ENCODE measurements around the gene FGF12.

Gene FGF12

DNA sequence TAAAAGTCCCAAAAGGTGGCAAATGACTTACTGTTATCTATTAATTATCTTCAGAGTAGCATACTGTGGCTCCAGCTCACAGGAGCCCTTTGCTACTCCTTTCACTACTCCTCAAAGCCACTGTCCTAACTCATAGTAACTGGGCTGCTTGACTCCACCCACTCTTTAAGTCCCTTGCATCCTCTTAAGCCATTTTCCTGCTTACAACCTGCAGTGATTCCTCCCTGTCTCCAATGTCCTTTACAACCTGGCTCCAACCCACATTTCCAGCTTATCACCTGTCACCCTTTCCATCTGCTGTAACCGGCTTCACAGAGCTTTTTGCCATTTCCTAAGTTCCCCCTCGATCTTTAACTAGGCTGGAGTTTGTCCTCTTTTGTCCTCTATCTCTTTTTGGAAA, 388.1 kb downstream of the FGF12 start:
- no peak for DNase-seq (ENCODE audit: low read depth)

DNA sequence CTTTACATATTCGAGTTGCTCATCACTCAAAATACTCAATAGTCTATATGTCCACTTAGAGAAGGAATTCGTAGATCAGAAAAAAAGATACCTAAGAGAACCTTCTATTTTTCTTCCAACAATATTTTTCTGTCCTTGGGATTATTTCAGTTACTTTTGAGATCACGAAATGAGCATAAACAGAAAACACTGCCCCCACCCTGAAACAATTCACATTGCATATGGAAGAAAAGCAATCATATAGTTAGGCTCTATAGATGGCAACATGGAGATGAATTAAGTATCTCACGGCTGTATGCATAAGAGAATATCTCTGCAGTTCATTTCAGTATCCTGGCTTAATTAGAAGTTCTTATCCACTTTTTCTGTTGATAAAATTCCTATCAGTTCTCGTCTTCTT, 391.1 kb downstream of the FGF12 start:
- no peak for DNase-seq (ENCODE audit: low read depth)

DNA sequence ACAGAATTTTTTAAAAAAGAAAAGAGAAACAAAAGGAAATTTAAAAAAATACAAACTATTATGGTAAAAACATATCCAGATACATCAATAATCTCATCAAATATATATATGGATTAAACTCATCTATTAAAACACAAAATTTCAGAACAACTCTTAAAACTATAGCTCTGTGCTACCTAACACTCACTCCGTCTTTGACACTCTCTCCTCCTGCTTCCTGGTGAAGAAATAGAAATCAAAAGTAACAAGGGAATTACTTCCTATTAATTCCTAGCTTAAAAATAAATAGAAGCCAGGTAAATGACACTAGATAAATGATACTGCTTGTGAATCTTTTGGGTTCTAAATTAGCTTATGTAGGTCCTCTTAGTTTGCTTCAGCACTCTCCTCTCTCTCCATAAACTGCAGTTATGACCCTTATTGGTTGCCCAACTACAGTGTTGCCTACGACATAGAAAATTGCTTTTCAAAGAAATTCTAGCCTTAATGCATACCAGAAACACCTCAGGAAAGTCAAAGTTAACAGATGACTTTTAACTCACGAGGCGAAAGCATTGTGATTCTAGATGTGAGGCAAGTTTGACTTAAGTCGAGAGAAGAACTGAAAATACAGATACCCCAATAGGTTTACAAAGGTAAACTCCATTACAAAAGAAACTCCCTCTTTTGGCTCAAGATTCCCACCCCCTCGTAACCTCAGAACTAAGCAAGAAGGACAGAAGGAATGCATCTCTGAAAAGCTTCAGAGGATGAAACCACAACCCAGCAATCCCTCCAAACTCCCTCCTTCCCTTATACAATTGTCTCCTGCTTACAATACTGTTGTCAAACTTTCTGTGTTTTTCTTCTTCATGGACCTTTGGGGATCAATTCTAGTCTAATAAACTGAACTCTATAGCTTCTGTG, 394.7 kb downstream of the FGF12 start:
- no peak for DNase-seq (ENCODE audit: low read depth)

DNA sequence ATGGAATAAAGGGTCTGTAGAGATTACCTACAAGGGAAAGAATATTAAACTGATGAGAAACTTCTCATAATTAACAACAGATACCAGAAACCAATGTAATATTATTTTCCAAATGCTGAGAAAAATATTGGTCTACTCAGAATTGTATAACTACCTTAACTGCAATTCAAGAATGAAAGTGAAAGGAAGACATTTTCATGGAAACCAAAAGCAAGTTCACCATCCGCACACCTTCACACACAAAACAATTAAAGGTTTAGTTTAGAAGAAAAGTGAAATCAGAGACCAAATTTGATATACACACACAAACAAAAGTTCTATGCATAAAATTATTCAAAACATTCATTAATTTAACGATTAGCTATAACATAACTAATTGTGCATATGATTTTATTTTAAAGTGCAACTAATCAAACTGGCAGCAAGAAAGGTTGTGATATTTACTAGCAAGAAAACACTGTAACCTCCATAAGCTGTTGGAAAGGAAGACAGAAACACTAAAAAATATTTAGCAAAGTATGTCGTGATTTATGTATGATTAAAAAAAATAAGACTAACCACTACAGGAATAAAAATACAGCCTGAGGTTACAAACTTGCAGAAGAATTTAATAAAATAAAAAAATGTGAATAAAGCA, 395.5 kb downstream of the FGF12 start:
- no peak for DNase-seq (ENCODE audit: low read depth)

DNA sequence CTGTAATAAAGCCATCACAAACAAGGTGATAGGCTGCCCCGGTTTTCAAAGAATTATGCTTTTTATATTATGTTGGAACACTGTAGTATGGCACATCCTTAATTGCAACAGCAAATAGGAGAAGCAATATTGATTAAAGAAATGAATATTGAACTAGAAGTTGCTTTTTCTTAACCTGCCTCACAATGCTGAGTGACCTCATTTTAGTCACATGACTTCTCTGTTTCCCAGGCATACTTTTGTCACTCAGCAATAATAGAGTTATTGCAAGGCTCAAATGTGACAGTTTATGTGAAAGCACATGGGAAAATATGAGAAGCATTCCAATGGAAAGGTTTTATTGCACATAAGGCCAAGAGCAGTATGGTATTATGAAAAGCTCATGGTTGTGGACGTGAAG, 400.7 kb downstream of the FGF12 start:
- DNase-seq (ENCODE audit: low read depth), result no peak

DNA sequence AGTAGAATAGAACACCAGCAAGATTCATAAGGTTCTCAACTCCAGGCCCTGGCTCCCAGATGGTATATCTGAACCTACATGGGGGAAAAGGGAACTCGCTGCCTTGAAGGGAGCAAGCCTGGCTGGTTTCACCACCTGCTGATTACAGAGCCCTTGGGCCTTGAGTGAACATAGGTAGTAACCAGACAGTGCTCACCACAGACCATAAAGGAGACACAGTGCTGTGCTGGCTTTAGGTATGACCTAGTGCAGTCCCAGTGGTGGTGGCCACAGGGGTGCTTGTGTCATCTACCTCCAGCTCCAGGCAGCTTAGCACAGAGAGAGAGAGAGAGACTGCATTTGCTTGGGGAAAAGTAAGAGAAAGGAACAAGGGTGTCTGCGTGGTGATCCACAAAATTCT, 409.8 kb downstream of the FGF12 start:
- no peak for DNase-seq (ENCODE audit: low read depth)

DNA sequence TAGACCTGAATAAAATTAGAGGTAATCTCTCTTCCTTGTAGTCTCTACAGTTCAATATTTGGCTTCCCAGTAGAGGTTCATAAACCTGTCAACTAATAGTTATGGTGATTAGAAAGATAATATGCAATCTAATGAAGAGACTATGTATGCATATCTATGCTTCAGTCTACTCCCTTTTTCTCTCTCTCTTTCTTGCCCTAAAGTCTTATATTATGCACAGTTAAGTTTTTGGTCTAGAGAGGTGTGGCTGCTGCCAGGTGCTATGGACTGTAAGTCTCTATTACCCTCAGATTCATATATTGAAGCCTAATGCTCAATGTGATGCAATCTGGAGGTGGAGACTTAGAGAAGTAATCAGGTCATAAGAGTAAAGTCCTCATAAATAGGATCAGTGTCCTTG, 413.7 kb downstream of the FGF12 start:
- no peak for DNase-seq (ENCODE audit: low read depth)

DNA sequence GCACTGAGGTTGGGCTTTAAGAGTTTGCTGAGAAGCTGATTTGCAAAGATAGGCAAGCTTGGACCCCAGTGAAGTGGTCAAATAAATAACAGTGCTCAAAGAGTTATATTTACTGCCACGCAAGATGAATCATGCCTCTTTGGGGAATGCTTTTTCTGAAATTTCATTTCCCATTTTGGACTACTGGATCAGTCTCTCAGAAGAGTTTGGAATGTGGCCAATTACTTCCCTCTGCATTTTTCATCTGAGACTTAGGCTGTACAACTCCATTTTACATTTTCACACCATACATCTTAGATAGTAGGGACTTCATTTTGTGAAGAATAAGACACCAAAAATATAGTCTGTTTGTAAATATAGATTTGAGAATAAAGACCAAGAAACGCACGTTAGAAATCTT, 419.7 kb downstream of the FGF12 start:
- DNase-seq (ENCODE audit: low read depth), result no peak

DNA sequence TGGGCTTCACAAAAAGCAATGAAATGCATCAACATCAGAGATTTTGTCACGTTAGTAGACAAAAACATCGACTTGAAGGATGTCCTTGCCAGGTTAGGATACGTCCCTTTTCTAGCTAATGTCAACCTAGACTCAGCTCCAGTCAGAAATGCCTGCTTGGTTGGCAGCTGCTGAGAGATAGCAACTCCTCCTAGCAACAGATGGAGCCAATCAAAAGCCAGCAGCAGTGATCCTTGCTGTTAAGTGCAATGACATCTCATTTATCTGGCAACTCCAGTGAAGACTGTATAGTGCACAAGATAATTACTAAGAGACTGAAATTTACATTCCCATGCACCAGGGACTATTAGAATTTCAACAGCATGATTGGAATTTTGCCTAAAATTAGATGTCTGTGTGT, 424.1 kb downstream of the FGF12 start:
- DNase-seq (ENCODE audit: low read depth), result no peak

DNA sequence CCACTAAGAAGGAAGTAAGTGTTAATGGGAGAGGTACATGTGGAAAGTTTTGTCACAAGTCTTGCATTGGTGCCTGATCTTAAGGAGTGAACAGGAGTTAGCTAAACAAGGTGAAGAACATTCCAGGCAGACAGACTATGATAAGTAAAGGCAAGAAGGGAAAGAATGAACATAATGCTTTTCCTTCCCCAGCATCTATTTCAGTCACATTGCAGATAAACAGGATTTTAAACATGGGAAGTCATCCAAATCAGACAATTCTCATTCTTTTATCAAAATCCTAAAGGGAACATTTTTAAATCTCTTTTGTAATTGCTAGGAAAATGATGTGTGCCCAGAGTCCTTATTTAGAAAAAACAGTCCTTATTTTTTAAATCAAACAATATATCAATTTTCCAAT, 424.6 kb downstream of the FGF12 start:
- no peak for DNase-seq (ENCODE audit: low read depth)

DNA sequence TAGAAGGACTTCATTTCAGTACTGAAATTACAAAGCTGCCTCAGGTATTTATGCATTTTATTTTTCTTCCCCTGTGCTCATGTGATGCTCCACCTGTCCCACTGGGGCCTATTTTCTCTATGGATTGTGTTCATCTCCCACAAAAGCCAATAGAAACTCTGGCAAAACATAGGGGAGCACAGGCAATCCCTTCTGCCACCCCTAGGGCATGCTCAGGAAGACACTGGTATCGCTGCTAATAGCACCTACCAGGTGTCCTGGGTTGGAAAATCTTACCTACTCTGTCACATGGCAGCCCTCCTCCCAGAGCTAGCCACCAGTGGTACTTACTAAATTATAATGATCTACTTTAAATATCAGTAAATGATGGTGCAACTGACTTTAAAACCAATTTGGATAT, 427.4 kb downstream of the FGF12 start:
- DNase-seq (ENCODE audit: low read depth), result no peak

DNA sequence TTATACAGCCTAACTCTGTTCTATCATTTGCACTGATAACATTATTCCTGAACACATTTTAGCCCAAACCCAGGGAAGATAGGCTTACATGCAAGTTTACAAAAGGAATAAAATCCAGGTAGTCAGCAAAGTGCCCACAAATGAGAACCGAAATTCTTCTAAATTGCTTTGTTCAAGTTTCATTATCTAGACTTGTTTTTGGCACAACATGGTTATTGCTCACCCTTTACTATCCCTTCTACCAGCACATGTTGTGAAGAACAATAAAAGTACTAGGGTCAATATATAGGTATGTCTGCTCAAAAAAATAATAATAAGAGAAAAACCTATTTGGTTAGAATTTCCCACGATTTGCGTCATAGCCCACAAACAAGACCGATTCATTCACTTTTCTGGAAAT, 430.5 kb downstream of the FGF12 start:
- no peak for DNase-seq (ENCODE audit: low read depth)

DNA sequence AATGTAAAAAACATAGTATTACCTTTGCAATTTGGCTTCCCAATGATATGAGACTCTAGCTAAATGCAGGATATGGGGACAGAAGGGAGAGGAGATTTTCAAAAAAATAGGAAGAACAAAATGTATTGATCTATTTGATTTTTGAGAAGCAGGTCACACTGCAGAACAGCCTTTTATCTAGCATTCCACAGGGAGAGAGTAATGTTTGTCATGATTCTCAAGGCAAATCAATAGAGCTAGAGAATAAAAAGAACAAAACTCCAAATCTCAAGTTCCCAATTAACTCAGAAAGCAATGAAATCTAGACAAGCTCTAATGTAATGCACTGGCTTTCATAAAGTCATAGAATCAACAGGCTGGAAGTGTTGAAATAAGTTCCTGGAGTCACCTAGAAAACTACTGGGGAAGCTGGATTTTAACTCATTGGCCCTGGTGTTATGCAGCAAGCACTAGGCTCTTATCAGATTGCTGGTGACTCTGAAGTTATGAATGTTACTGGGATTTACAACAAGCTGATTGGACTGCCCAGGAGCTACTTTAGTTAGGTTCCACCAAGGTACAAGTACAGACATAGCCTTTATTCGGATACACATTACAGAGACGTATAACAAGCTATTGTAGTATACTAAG, 442.8 kb downstream of the FGF12 start:
- no peak for DNase-seq (ENCODE audit: low read depth)

DNA sequence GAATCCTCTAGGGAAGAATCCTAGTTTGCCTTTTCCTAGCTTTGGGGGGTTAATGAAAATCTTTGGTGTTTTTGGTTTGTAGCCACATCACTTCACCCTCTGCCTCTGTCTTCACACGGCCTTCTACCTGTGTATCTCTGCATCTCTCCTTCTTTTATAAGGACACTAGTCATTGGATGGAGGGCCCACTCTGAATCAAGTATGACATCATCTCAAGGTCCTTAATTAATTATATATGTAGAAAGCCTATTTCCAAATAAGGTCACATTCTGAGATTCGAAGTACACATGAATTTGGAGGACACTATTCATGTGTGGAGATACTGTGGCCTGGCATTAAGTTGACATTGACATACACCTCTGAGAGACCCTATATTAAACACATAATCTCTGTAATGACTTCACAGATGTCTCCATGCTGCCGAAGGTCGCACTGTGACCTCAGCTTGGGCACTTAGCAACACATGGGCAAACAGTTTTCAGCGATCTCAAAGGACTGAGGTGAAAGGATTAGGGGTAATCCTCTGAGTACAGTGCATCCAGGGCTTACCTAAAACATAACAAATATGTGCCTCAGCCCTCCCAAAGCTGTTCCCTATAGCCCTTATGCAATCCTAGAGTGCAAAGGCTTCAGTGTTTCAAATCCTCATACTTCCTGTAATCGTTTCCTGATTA, 446.0 kb downstream of the FGF12 start:
- DNase-seq (ENCODE audit: low read depth), result no peak

DNA sequence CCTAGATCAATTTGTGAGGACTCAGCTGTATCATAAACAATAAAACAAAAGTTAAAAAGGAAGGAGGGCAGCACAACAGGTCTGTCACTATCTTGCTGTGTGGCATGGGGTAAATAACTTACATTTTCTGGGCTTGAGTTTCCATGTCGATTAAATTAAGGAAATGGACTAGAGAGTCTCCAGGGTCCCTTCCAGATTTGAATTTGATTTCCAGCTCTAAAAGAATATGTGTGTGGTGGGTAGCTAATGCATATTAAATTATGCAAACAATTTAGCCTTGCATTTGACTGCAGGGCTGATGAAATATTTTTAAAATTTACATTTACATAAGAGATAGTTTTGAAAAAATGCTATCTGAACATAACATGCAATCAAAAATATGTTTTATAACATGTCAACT, 447.7 kb downstream of the FGF12 start:
- no peak for DNase-seq (ENCODE audit: low read depth)

DNA sequence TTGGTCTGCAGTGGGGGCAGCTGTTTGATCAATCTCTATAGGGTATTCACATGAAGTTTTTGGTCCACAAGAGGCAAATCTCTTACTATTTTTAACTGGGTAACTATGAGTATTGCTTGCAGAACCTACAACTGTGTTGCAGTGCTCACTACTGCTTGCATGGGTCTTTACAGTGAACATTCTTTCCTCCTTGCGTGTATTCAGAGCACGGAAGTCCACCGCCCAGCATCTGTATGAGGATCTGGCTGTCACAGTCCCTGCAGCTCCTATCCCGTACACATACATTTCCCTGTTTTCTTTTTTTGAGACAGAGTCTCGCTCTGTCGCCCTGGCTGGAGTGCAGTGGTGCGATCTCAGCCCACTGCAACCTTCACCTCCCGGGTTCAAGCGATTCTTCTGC, 449.9 kb downstream of the FGF12 start:
- no peak for DNase-seq (ENCODE audit: low read depth)

DNA sequence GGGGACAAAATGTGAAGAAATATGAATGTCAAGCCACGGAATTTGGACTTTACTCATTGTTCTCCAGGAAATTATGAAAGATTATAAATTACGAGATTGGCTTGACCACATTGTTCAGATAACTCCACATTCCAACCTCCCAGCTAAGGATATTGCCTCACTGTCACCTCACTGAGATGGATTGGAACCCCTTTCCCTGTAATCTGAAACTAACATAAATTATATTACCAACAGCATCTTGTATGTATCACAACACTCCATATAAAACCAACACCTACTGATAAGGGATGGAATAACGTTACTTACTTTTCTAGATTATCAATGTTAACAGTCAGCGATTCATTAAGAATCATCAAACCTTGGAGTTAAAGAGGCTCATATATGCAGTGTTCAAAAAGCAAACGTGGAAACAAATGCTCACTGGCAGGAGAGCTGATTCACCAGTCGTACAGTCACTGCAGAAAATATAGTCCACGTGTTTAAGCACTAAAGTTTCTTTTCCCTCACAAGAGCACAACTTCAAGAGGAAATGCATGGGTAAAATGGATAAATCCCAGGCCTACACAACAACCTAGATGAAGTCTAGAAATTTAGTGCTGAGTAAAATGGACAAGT, 451.5 kb downstream of the FGF12 start:
- DNase-seq (ENCODE audit: low read depth), result no peak

DNA sequence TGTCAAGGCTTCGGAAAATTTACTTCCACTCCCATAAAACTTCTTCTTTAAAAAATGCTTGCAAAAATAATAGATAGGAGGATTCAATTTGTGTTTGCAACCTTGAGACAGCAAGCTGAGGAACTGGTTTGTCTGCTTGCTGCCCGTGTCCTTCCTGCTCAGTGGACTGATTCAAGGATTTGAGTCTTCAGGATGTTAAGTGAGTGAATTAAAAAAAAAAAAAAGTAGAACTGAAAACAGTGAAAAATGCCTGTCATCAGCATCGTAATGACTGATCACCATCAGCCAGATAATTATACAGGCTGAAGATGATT, 453.7 kb downstream of the FGF12 start:
- DNase-seq (ENCODE audit: low read depth), result no peak

DNA sequence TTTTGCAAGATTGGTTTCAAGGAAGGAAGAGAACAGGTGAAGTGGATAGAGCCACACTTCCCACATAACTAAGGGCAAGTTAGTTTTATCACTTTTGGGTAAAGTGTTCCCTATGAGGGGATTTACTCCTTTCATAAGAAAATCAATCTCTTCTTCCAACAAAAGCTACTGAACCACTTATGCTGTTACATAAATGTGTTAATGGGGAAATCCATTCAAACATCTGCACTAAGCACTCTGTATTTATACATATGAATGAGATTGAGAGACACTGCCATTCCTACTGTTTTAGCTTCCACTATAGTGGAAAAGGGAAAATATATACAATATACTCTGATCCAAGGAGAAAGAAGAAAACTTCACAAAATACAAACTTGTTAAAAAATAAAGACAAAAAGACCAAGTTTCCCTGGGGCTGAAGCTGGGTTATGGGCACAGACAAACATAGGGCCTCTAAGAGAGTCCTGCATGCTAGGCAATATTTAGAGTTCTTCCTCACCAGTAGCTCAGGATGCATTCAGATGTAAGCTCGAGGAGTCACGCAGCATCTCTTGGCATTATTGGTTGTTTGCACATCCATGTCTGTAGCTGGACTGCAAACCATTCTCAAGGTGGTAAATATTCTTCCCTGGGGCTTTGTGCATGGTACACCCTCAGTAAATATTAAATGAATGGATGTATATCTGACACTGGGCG, 454.2 kb downstream of the FGF12 start:
- no peak for DNase-seq (ENCODE audit: low read depth)

DNA sequence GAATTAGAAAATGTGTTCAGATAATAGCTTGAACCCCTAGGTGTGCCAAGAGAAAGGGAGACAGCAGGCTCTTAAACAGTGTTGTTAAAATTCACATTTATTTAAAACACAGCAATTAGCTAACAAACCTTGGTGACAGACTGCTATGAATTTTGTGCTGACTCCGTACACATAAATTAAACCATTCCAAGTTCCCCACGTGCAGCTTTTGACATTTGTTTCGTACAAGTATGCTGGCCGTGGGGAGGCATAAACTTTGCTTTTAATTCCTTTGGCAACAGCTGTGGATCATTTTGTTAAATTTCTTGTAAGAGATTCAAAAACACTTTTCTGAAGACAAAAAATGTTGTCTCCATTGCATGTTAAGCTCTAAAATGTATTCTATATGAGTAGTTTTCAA, 465.3 kb downstream of the FGF12 start:
- no peak for DNase-seq (ENCODE audit: low read depth)

DNA sequence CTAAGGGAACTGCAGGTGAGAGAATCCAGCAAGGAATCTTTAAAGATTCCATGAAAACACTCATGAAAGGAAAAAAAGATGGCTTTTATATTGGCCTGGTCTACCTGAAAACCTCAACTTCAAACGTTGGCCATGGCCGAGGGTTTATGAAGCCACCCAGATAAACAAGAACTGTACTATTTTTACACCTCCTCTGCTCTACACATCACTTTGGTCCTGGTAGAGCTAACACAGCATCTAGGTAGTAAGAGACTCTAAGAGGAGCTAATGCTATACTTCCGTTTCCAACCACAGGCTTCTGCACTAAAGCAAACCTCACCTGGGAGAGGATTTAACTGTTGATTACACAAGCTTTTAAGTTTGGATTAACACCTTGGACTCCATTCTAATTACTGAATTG, 466.2 kb downstream of the FGF12 start:
- no peak for DNase-seq (ENCODE audit: low read depth)
